ENCODE measurements around the gene PPP1R37. TPM values are rescaled to one million over a fixed set of nuclear protein-coding genes. Genes with fewer than 3 reads are reported as not detected.

The PPP1R37 gene
- total and polyA plus RNA-seq, 2 of the 13 experiments (the other 11 are each of a cell fraction or from before 2014, with no cell fraction given), result 9.0 to 14.3 TPM

GRCh38 chr19:45182758-45183157, 89.8 kb downstream of the PPP1R37 start (continued):
- TF ChIP-seq ZNF512B (CRISPR knock-in tag; IDR thresholded peaks at IDR 0.05; ENCODE audit: borderline replicate concordance) (no peak), ZNF281 (CRISPR knock-in tag; IDR thresholded peaks at IDR 0.05; ENCODE audit: borderline replicate concordance) (no peak), MTA3 (CRISPR knock-in tag; IDR thresholded peaks at IDR 0.05) (no peak)

GRCh38 chr19:45184115-45184514, 91.1 kb downstream of the PPP1R37 start:
- ATAC-seq (no peak), DNase-seq (ENCODE audit: low spot score) (no peak), FAIRE-seq (no peak)
- WGBS (ENCODE audit: low lambda C conversion rate), result 93% methylated on average over 5 of the region's 5 CpGs
- H3K36me3 ChIP-seq (replicated peaks in 1 of 2; ENCODE audit: control insufficient read depth in 1 of 2, insufficient read depth in 2 of 2, low read length in 2 of 2), result no peaks in the 10 kb centered on the region
- peaks cover 47% of the 10 kb centered on the region for H3K4me1 ChIP-seq (ENCODE audit: insufficient read depth, low read length)
- POLR2A ChIA-PET, result no interaction called here
- no peak overlapping the region for H3K4me3 ChIP-seq (replicated peaks in 1 of 3; ENCODE audit: insufficient read depth in 1 of 3, low read depth in 2 of 3, low read length in 3 of 3)
- in situ Hi-C loops (cut with HindIII; ENCODE audit: extremely low pct_ligation_motif_present, low pct_unique_long_range_greater_than_20kb), result no loop called here
- no peaks in the 10 kb centered on the region for H3K27me3 ChIP-seq (ENCODE audit: control insufficient read depth in 1 of 2, insufficient read depth in 2 of 2, low read length in 2 of 2)
- no peak overlapping the region for H3K27ac ChIP-seq (ENCODE audit: extremely low read length, insufficient read depth, low read length)
- 0 out of 2 replicates have a peak, but pooled peaks cover 2% of the 10 kb centered on the region for H4K20me1 ChIP-seq (ENCODE audit: insufficient read depth, low read length)
- H3K9ac ChIP-seq (ENCODE audit: insufficient read depth, low read depth, low read length), result no peak overlapping the region
- no peak overlapping the region for H2AFZ ChIP-seq (ENCODE audit: low read length)
- BruUV-seq (replicated peaks), result no TSS peak
- no peak overlapping the region for H3K4me2 ChIP-seq (ENCODE audit: low read depth, low read length)
- no peaks in the 10 kb centered on the region for H3K9me3 ChIP-seq (ENCODE audit: low read length)
- intact Hi-C loops (cut with micrococcal nuclease; ENCODE audit: unreplicated experiment), result loop anchor here (10.0 kb wide), 1 partner anchor 61 kb away; the partner anchor contains the start of gene EXOC3L2
- CTCF ChIA-PET (ENCODE audit: low intra/inter-chr PET ratio, low total read pairs), result no interaction called here
- TF ChIP-seq ZNF580 (CRISPR knock-in tag; IDR thresholded peaks at IDR 0.05; ENCODE audit: borderline replicate concordance, low read depth) (no peak), GPN1 (CRISPR knock-in tag; IDR thresholded peaks at IDR 0.05; ENCODE audit: borderline replicate concordance) (no peak), SOX6 (IDR thresholded peaks at IDR 0.05) (no peak), SOX6 (CRISPR knock-in tag; IDR thresholded peaks at IDR 0.05) (no peak)
- peaks cover 15% of the 10 kb centered on the region for H3K79me2 ChIP-seq (ENCODE audit: insufficient read depth, low read length)

Measured in HepG2 (cell line).